Measurements from ENCODE around the gene DOCK2.
"Not testable (repeated sequence)": the region's sequence is repeated elsewhere in the genome, so short reads cannot be mapped to it uniquely, and the experiment has no call there.

DOCK2 gene

DNA sequence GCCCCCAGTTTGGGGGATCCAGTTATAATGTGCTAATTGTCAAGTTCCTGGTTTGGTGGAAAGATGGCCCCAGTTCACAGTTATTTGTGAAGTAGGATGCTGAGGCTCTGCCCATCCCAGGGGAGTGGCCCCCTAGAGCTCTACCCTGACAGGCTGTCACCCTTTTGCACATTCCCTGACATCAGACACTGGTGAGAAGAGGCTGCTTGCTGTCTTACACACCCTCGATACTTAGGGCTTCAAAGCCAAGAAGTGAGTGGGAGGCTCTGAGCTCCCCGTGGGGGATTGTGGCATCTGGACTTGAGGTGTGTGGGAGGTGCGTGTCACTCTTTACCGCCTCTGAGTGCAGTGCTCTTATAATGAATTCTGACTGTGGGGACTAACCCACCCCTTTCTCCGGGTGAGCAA, 168.5 kb downstream of the DOCK2 start:
- H3K27ac ChIP-seq (ENCODE audit: low read depth, low read length) = no peak overlapping the region
- H3K36me3 ChIP-seq (ENCODE audit: control insufficient read depth in 5 of 5, insufficient read depth in 5 of 5, low read length in 5 of 5) = no peaks in the 10 kb centered on the region
- peaks cover 0 to 12% (median 8%) of the 10 kb centered on the region in 5 donors for H3K27me3 ChIP-seq (ENCODE audit: control insufficient read depth in 5 of 5, insufficient read depth in 4 of 5, low read length in 5 of 5)
- H3K9ac ChIP-seq (ENCODE audit: low read length in 5 of 5) = no peak overlapping the region
- no peak overlapping the region for H3K4me3 ChIP-seq (ENCODE audit: low read depth in 1 of 5, low read length in 5 of 5)
- H3K9me3 ChIP-seq (ENCODE audit: control insufficient read depth in 5 of 5, low read length in 5 of 5) = no peaks in the 10 kb centered on the region
- no peaks in the 10 kb centered on the region for H3K4me1 ChIP-seq (ENCODE audit: control insufficient read depth in 5 of 5, insufficient read depth in 5 of 5, low read length in 5 of 5)

GRCh38 chr5:169805937-169806700, 169.0 kb downstream of the DOCK2 start:
- Histone ChIP-seq H3K9ac (ENCODE audit: low read length in 5 of 5) (no peak overlapping the region), H3K4me3 (ENCODE audit: low read depth in 1 of 5, low read length in 5 of 5) (no peak overlapping the region), H3K36me3 (ENCODE audit: control insufficient read depth in 5 of 5, insufficient read depth in 5 of 5, low read length in 5 of 5) (no peaks in the 10 kb centered on the region), H3K27ac (ENCODE audit: low read depth, low read length) (no peak overlapping the region), H3K4me1 (ENCODE audit: control insufficient read depth in 5 of 5, insufficient read depth in 5 of 5, low read length in 5 of 5) (no peaks in the 10 kb centered on the region), H3K9me3 (ENCODE audit: control insufficient read depth in 5 of 5, low read length in 5 of 5) (no peaks in the 10 kb centered on the region), H3K27me3 (ENCODE audit: control insufficient read depth in 5 of 5, insufficient read depth in 4 of 5, low read length in 5 of 5) (peaks cover 0 to 13% (median 8%) of the 10 kb centered on the region in 5 donors)

- Histone ChIP-seq H3K27me3 (ENCODE audit: control insufficient read depth in 5 of 5, insufficient read depth in 4 of 5, low read length in 5 of 5) (peaks cover 5 to 13% (median 12%) of the 10 kb centered on the region in 5 donors), H3K27ac (ENCODE audit: low read depth, low read length) (no peak overlapping the region), H3K9me3 (ENCODE audit: control insufficient read depth in 5 of 5, low read length in 5 of 5) (no peaks in the 10 kb centered on the region), H3K36me3 (ENCODE audit: control insufficient read depth in 5 of 5, insufficient read depth in 5 of 5, low read length in 5 of 5) (peaks cover 0 to 2% (median 0%) of the 10 kb centered on the region in 5 donors), H3K4me1 (ENCODE audit: control insufficient read depth in 5 of 5, insufficient read depth in 5 of 5, low read length in 5 of 5) (no peaks in the 10 kb centered on the region), H3K4me3 (ENCODE audit: low read depth in 1 of 5, low read length in 5 of 5) (no peak overlapping the region), H3K9ac (ENCODE audit: low read length in 5 of 5) (no peak overlapping the region)
Measured at GRCh38 chr5:169808118-169808581, 171.1 kb downstream of the DOCK2 start.

DNA sequence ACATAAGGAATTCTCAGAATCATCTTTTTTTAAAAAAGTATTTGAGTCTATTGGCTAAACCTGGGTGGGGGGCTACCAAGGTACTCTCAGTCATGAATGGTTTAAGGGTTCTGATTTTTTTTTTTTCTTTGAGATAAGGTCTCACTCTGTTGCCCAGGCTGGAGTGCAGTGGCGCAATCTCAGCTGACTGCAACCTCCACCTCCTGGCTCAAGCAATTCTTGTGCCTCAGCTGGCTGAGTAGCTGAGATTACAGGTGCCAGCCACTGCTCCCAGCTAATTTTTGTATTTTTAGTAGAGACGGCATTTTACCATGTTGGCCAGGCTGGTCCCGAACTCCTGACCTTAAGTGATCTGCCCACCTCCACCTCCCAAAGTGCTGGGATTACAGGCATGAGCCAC, 171.8 kb downstream of the DOCK2 start:
- not testable (repeated sequence) for H3K9ac ChIP-seq (ENCODE audit: low read length in 5 of 5)
- peaks cover 5 to 13% (median 12%) of the 10 kb centered on the region in 5 donors for H3K27me3 ChIP-seq (ENCODE audit: control insufficient read depth in 5 of 5, insufficient read depth in 4 of 5, low read length in 5 of 5)

DNA sequence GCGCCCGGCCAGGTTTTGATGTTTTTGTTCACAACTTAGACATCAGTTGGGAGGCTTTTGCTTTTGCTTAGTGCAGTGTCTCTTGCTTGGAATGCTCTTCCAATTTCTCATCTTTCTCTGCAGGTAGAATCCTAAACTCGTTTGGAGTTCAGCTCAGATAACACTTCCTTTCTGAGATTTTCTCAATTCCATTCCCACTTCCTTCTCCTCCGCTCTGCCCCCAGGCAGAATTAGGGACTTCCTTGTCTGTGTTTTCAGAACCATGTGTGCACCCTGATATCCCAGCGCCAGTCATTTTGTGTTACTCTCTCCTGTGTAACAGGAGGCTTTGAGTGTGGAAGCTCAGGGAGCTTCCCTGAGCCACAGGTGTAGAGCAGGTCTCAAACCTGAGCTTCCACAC, 172.2 kb downstream of the DOCK2 start:
- Histone ChIP-seq H3K9me3 (ENCODE audit: control insufficient read depth in 5 of 5, low read length in 5 of 5) (peaks cover 0 to 6% (median 0%) of the 10 kb centered on the region in 5 donors), H3K36me3 (ENCODE audit: control insufficient read depth in 5 of 5, insufficient read depth in 5 of 5, low read length in 5 of 5) (peaks cover 0 to 2% (median 0%) of the 10 kb centered on the region in 5 donors), H3K4me1 (ENCODE audit: control insufficient read depth in 5 of 5, insufficient read depth in 5 of 5, low read length in 5 of 5) (no peaks in the 10 kb centered on the region), H3K4me3 (ENCODE audit: low read depth in 1 of 5, low read length in 5 of 5) (no peak overlapping the region), H3K27me3 (ENCODE audit: control insufficient read depth in 5 of 5, insufficient read depth in 4 of 5, low read length in 5 of 5) (peaks cover 5 to 12% (median 10%) of the 10 kb centered on the region in 5 donors), H3K9ac (ENCODE audit: low read length in 5 of 5) (no peak overlapping the region), H3K27ac (ENCODE audit: low read depth, low read length) (no peak overlapping the region)

More for the DNA sequence above, 171.8 kb downstream of the DOCK2 start:
- not testable (repeated sequence) for H3K4me1 ChIP-seq (ENCODE audit: control insufficient read depth in 5 of 5, insufficient read depth in 5 of 5, low read length in 5 of 5); H3K9me3 ChIP-seq (ENCODE audit: control insufficient read depth in 5 of 5, low read length in 5 of 5); H3K36me3 ChIP-seq (ENCODE audit: control insufficient read depth in 5 of 5, insufficient read depth in 5 of 5, low read length in 5 of 5); H3K27ac ChIP-seq (ENCODE audit: low read depth, low read length); H3K4me3 ChIP-seq (ENCODE audit: low read depth in 1 of 5, low read length in 5 of 5)

DNA sequence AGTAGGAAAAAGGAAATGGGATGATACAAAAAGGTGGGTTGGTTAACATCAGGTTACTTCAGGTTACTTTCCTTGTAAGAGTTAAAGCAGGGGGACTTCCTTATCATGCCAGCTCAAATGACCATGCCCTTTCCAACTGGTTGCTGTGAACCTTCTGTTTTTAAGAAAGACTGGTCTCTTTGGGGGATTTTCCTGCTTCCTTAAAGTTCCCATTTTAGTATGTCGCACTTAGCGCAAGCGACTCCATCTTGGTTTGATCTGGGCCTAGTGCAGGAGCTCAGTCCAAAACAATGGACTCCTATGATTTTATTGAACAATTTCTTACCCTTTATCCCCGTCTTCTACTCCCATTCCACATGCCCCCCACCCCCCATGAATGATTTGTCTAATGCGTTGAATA, 173.4 kb downstream of the DOCK2 start:
- no peak overlapping the region for H3K27ac ChIP-seq (ENCODE audit: low read depth, low read length)
- peaks cover 3 to 11% (median 7%) of the 10 kb centered on the region in 5 donors for H3K27me3 ChIP-seq (ENCODE audit: control insufficient read depth in 5 of 5, insufficient read depth in 4 of 5, low read length in 5 of 5)
- H3K9me3 ChIP-seq (ENCODE audit: control insufficient read depth in 5 of 5, low read length in 5 of 5) = peaks cover 0 to 6% (median 0%) of the 10 kb centered on the region in 5 donors
- no peak overlapping the region for H3K4me3 ChIP-seq (ENCODE audit: low read depth in 1 of 5, low read length in 5 of 5)
- H3K4me1 ChIP-seq (ENCODE audit: control insufficient read depth in 5 of 5, insufficient read depth in 5 of 5, low read length in 5 of 5) = no peaks in the 10 kb centered on the region
- H3K36me3 ChIP-seq (ENCODE audit: control insufficient read depth in 5 of 5, insufficient read depth in 5 of 5, low read length in 5 of 5) = peaks cover 0 to 2% (median 0%) of the 10 kb centered on the region in 5 donors
- H3K9ac ChIP-seq (ENCODE audit: low read length in 5 of 5) = no peak overlapping the region

DNA sequence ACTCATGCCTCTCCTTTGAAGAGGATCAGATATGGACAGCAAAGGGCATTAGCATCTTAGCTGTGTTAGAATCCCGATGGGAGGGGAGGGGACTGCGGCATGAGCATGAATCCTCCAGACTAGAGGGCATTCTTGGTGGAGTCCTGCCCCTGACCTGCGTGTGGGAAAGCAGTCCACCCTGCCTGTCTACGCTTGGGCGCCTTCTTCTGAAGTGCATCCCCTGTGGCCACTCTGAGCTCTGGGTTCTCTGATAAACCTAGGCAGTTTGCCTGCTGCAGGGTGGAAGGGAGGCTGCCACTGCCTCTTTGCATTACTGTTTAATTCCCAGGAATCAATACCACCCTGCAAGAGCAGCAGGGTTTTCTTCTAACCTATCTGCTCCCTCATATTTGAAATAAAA, 173.9 kb downstream of the DOCK2 start:
- Histone ChIP-seq H3K27me3 (ENCODE audit: control insufficient read depth in 5 of 5, insufficient read depth in 4 of 5, low read length in 5 of 5) (peaks cover 0 to 8% (median 6%) of the 10 kb centered on the region in 5 donors), H3K4me1 (ENCODE audit: control insufficient read depth in 5 of 5, insufficient read depth in 5 of 5, low read length in 5 of 5) (no peaks in the 10 kb centered on the region), H3K9ac (ENCODE audit: low read length in 5 of 5) (no peak overlapping the region), H3K27ac (ENCODE audit: low read depth, low read length) (no peak overlapping the region), H3K9me3 (ENCODE audit: control insufficient read depth in 5 of 5, low read length in 5 of 5) (peaks cover 0 to 6% (median 0%) of the 10 kb centered on the region in 5 donors), H3K36me3 (ENCODE audit: control insufficient read depth in 5 of 5, insufficient read depth in 5 of 5, low read length in 5 of 5) (peaks cover 0 to 2% (median 0%) of the 10 kb centered on the region in 5 donors), H3K4me3 (ENCODE audit: low read depth in 1 of 5, low read length in 5 of 5) (no peak overlapping the region)

GRCh38 chr5:169811680-169812079, 174.6 kb downstream of the DOCK2 start:
- no peak overlapping the region for H3K4me3 ChIP-seq (ENCODE audit: low read depth in 1 of 5, low read length in 5 of 5)
- H3K36me3 ChIP-seq (ENCODE audit: control insufficient read depth in 5 of 5, insufficient read depth in 5 of 5, low read length in 5 of 5) = peaks cover 0 to 2% (median 0%) of the 10 kb centered on the region in 5 donors
- H3K27ac ChIP-seq (ENCODE audit: low read depth, low read length) = no peak overlapping the region
- no peak overlapping the region for H3K9ac ChIP-seq (ENCODE audit: low read length in 5 of 5)
- peaks cover 0 to 6% (median 0%) of the 10 kb centered on the region in 5 donors for H3K9me3 ChIP-seq (ENCODE audit: control insufficient read depth in 5 of 5, low read length in 5 of 5)
- peaks cover 0 to 8% (median 6%) of the 10 kb centered on the region in 5 donors for H3K27me3 ChIP-seq (ENCODE audit: control insufficient read depth in 5 of 5, insufficient read depth in 4 of 5, low read length in 5 of 5)
- no peaks in the 10 kb centered on the region for H3K4me1 ChIP-seq (ENCODE audit: control insufficient read depth in 5 of 5, insufficient read depth in 5 of 5, low read length in 5 of 5)

DNA sequence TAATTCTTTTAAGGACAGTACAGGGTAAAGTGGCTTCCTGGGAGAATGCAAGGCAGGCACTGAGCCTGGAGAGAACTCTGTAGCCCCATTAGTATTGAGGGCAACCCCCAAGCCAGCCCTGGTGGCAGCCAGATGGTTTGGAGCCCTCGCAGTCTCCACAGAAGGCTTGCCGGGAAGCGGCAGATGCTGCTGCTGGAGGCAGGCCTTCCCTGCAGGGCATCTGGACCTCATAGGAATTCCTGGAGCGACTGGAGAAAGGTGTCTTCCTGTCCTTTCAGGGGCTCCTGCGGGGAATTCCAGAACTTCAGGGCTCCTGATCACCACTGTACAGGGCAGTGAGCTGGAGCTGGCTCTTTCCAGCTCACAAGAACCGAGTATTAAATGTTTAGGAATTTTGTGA, 175.7 kb downstream of the DOCK2 start:
- Histone ChIP-seq H3K4me1 (ENCODE audit: control insufficient read depth in 5 of 5, insufficient read depth in 5 of 5, low read length in 5 of 5) (no peaks in the 10 kb centered on the region), H3K9ac (ENCODE audit: low read length in 5 of 5) (no peak overlapping the region), H3K36me3 (ENCODE audit: control insufficient read depth in 5 of 5, insufficient read depth in 5 of 5, low read length in 5 of 5) (peaks cover 0 to 2% (median 0%) of the 10 kb centered on the region in 5 donors), H3K4me3 (ENCODE audit: low read depth in 1 of 5, low read length in 5 of 5) (no peak overlapping the region), H3K9me3 (ENCODE audit: control insufficient read depth in 5 of 5, low read length in 5 of 5) (peaks cover 0 to 6% (median 0%) of the 10 kb centered on the region in 5 donors), H3K27me3 (ENCODE audit: control insufficient read depth in 5 of 5, insufficient read depth in 4 of 5, low read length in 5 of 5) (peaks cover 0 to 8% (median 6%) of the 10 kb centered on the region in 5 donors), H3K27ac (ENCODE audit: low read depth, low read length) (no peak overlapping the region)

- H3K9me3 ChIP-seq (ENCODE audit: control insufficient read depth in 5 of 5, low read length in 5 of 5) = peaks cover 0 to 6% (median 0%) of the 10 kb centered on the region in 5 donors
- no peaks in the 10 kb centered on the region for H3K4me1 ChIP-seq (ENCODE audit: control insufficient read depth in 5 of 5, insufficient read depth in 5 of 5, low read length in 5 of 5)
- no peak overlapping the region for H3K4me3 ChIP-seq (ENCODE audit: low read depth in 1 of 5, low read length in 5 of 5)
- H3K9ac ChIP-seq (ENCODE audit: low read length in 5 of 5) = no peak overlapping the region
- H3K27ac ChIP-seq (ENCODE audit: low read depth, low read length) = no peak overlapping the region
- H3K36me3 ChIP-seq (ENCODE audit: control insufficient read depth in 5 of 5, insufficient read depth in 5 of 5, low read length in 5 of 5) = peaks cover 0 to 2% (median 0%) of the 10 kb centered on the region in 5 donors
- H3K27me3 ChIP-seq (ENCODE audit: control insufficient read depth in 5 of 5, insufficient read depth in 4 of 5, low read length in 5 of 5) = peaks cover 0 to 8% (median 6%) of the 10 kb centered on the region in 5 donors
Measured at GRCh38 chr5:169814045-169814444, 177.0 kb downstream of the DOCK2 start.

Data from subcutaneous abdominal adipose tissue (tissue), 5 donors.